ENCODE data around the gene TTYH2. TPM values are rescaled to one million over a fixed set of nuclear protein-coding genes. Genes with fewer than 3 reads are reported as not detected.

Gene TTYH2
- total RNA-seq, 1 donor from 2014 or later: 1.2 TPM

GRCh38 chr17:74234486-74234885, 21.1 kb downstream of the TTYH2 start:
- DNase-seq (ENCODE audit: low read depth): no peak
- TF ChIP-seq, protein P1, sequence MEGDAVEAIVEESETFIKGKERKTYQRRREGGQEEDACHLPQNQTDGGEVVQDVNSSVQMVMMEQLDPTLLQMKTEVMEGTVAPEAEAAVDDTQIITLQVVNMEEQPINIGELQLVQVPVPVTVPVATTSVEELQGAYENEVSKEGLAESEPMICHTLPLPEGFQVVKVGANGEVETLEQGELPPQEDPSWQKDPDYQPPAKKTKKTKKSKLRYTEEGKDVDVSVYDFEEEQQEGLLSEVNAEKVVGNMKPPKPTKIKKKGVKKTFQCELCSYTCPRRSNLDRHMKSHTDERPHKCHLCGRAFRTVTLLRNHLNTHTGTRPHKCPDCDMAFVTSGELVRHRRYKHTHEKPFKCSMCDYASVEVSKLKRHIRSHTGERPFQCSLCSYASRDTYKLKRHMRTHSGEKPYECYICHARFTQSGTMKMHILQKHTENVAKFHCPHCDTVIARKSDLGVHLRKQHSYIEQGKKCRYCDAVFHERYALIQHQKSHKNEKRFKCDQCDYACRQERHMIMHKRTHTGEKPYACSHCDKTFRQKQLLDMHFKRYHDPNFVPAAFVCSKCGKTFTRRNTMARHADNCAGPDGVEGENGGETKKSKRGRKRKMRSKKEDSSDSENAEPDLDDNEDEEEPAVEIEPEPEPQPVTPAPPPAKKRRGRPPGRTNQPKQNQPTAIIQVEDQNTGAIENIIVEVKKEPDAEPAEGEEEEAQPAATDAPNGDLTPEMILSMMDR (conservative IDR thresholded peaks at IDR 0.05; ENCODE audit: low read depth, low read length): no peak
- no peak overlapping the region for H3K4me3 ChIP-seq (ENCODE audit: low read depth, low read length)

GRCh38 chr17:74235040-74235581, 21.7 kb downstream of the TTYH2 start:
- no peak overlapping the region for H3K4me3 ChIP-seq (ENCODE audit: low read depth, low read length)
- TF ChIP-seq, protein P1 (conservative IDR thresholded peaks at IDR 0.05; ENCODE audit: low read depth, low read length): no peak
- no peak for DNase-seq (ENCODE audit: low read depth)

DNA sequence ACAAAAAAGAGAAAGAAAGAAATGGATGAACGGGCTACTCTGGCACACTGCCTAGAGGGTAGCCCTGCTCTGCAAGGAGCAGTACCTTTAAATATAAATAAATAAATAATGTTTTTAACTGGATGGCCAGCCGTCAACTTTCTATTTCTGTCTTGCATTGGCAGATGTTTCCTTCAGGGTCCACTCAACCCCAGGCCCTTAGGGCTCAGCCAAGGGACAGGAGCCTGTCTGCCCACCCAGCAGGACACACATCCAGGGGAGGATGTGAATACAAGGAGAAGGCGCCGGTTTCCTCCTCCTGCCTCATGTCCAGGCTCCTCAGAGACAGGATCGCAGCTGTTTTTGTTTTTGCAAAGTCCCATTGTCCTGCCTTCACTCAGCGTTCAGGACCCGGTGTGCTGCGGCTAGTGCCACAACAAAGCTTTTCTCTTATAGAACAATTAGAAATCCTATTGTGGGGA, 22.6 kb downstream of the TTYH2 start:
- no peak for DNase-seq (ENCODE audit: low read depth)
- TF ChIP-seq, protein P1 (conservative IDR thresholded peaks at IDR 0.05; ENCODE audit: low read depth, low read length): no peak
- H3K4me3 ChIP-seq (ENCODE audit: low read depth, low read length): no peak overlapping the region

DNA sequence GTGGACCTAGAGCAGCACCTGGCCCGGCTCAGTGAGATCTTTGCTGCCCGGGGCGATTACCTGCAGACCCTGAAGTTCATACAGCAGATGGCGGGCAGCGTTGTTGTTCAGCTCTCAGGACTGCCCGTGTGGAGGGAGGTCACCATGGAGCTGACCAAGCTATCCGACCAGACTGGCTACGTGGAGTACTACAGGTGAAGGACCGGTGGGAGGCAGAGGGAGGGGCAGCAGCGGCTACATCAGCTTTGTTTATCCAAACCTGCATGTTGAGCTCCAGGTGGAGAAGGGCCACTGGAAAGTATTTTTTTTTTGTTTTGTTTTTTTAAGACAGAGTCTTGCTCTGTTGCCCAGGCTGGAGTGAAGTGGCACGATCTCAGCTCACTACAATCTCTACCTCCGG, 23.9 kb downstream of the TTYH2 start:
- no peak for DNase-seq (ENCODE audit: low read depth)
- TF ChIP-seq, protein P1 (conservative IDR thresholded peaks at IDR 0.05; ENCODE audit: low read depth, low read length): no peak
- no peak overlapping the region for H3K4me3 ChIP-seq (ENCODE audit: low read depth, low read length)

- TF ChIP-seq, protein P1 (conservative IDR thresholded peaks at IDR 0.05; ENCODE audit: low read depth, low read length): no peak
- DNase-seq (ENCODE audit: low read depth): no peak
- no peak overlapping the region for H3K4me3 ChIP-seq (ENCODE audit: low read depth, low read length)
Observed at GRCh38 chr17:74239172-74239571, 25.8 kb downstream of the TTYH2 start.

DNA sequence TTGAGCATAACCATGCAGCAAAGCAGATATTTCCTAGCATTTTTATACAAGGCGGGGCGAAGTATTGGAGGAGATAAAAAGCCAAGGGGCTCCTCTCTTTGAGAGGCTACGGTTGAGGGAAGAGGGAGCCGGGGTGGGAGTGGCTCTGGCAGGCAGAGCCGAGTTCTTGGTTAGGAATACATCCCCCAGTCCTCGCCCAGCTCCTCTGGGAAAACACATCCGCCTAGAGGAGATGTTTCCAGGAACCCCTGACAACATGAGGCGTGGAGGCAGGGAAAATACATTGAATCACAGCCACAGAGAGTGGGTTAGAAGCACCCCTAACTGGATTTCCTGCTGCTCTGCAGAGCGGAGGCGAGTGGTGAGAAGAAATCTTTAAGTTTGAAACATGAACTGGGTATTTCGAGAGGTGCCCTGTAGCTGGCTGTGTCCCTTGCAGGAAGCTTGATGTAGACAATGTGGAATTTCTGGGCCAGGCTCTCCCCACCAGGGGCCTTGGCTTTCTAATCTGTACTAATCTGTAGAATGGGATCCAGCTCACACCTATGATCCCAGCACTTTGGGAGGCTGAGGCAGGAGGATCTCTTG, 27.3 kb downstream of the TTYH2 start:
- no peak for DNase-seq (ENCODE audit: low read depth)
- TF ChIP-seq, protein P1 (conservative IDR thresholded peaks at IDR 0.05; ENCODE audit: low read depth, low read length): no peak
- H3K4me3 ChIP-seq (ENCODE audit: low read depth, low read length): no peak overlapping the region

DNA sequence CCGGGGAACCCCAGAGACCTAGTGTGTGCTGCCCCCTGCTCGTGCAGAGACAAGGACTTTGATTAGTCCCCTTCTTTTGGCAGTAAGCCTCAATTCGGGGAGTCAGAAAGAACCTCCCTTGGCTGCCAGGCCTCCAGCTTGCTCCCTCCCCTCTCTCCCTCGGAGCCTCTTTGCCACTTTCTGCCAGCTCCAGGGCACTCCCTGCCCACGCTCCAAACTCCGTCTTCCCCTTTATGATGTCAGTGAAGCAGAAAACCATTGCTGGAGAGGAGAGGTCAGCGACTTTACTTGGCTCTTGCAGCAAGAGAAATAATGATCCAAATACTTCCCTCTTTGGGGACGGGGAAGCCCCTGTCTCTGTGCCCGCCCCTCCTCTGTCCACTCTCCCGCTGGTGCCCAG, 28.1 kb downstream of the TTYH2 start:
- TF ChIP-seq, protein P1 (conservative IDR thresholded peaks at IDR 0.05; ENCODE audit: low read depth, low read length): no peak
- no peak for DNase-seq (ENCODE audit: low read depth)
- H3K4me3 ChIP-seq (ENCODE audit: low read depth, low read length): no peak overlapping the region
